Measurements from ENCODE around the gene NLGN1.

DNA sequence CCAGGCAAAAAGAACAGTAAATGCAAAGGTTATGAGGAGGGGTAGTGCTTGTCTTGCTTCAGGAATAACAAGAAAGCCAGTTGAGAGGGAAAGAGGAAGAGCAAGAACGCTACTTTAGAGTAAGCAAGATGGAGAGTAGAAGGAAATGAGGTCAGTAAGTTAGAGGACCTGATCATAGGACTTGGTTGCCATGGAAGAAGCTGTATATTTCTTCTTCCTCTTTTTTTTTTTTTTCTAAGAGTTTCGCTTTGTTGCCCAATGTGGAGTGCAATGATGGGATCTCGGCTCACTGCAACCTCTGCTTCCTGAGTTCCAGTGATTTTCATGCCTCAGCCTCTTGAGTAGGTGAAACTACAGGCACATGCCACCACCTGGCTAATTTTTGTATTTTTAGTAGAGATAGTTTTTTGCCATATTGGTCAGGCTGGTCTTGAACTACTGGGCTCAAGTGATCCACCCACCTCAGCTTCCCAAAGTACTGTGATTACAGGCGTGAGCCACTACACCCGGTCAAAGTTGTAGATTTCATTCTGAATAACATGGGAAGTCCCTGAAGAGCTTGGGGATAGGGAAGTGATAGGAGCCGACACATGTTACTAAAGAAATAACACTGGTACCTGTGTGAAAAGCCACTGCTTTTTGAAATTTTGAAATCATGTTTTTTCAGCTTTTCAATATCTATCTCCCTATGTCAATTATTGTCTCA lies 933.7 kb downstream of the NLGN1 start:
- TF ChIP-seq, protein P1, sequence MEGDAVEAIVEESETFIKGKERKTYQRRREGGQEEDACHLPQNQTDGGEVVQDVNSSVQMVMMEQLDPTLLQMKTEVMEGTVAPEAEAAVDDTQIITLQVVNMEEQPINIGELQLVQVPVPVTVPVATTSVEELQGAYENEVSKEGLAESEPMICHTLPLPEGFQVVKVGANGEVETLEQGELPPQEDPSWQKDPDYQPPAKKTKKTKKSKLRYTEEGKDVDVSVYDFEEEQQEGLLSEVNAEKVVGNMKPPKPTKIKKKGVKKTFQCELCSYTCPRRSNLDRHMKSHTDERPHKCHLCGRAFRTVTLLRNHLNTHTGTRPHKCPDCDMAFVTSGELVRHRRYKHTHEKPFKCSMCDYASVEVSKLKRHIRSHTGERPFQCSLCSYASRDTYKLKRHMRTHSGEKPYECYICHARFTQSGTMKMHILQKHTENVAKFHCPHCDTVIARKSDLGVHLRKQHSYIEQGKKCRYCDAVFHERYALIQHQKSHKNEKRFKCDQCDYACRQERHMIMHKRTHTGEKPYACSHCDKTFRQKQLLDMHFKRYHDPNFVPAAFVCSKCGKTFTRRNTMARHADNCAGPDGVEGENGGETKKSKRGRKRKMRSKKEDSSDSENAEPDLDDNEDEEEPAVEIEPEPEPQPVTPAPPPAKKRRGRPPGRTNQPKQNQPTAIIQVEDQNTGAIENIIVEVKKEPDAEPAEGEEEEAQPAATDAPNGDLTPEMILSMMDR (IDR thresholded peaks at IDR 0.05; ENCODE audit: poor library complexity), result no peak
- TF ChIP-seq EZH2 (IDR thresholded peaks at IDR 0.05; ENCODE audit: borderline replicate concordance) (no peak), EZH2phosphoT487 (IDR thresholded peaks at IDR 0.05; ENCODE audit: low read depth, severe bottlenecking, unreplicated experiment) (no peak)

All from hepatocyte (in vitro differentiated cells).